ENCODE results near the gene SYCE3. TPM values are rescaled to one million over a fixed set of nuclear protein-coding genes. Genes with fewer than 3 reads are reported as not detected.

SYCE3 gene
- total and polyA plus RNA-seq, 9 donors: not detected

GRCh38 chr22:50574383-50574755 lies 11.7 kb upstream of the SYCE3 start:
- Histone ChIP-seq H3K27ac (no peak overlapping the region), H3K4me1 (ENCODE audit: insufficient read depth) (peaks cover 9% of the 10 kb centered on the region), H3K36me3 (no peaks in the 10 kb centered on the region), H3K27me3 (no peaks in the 10 kb centered on the region), H3K4me3 (no peak overlapping the region), H3K9me3 (no peaks in the 10 kb centered on the region)
- intact Hi-C loops (cut with DNase I): no loop called here
- no peak for TF ChIP-seq EP300 (IDR thresholded peaks at IDR 0.05)
- TF ChIP-seq POLR2A (IDR thresholded peaks at IDR 0.05): no peak
- DNase-seq: no peak
- 84 to 89% (median 87%) methylated on average over 11 of the region's 11 CpGs for whole genome bisulfite sequencing, 3 donors

GRCh38 chr22:50573491-50574382 lies 11.0 kb upstream of the SYCE3 start:
- TF ChIP-seq POLR2A (IDR thresholded peaks at IDR 0.05) (no peak), CTCF (IDR thresholded peaks at IDR 0.05) (no peak), EP300 (IDR thresholded peaks at IDR 0.05) (no peak)
- H3K9me3 ChIP-seq: no peaks in the 10 kb centered on the region
- WGBS, 3 donors: 80 to 87% (median 80%) methylated on average over 25 to 26 of the region's 26 CpGs
- no peak for DNase-seq
- no peak overlapping the region for H3K27ac ChIP-seq
- no peaks in the 10 kb centered on the region for H3K27me3 ChIP-seq
- H3K36me3 ChIP-seq: no peaks in the 10 kb centered on the region
- intact Hi-C loops (cut with DNase I): no loop called here
- H3K4me3 ChIP-seq: no peak overlapping the region
- peaks cover 9% of the 10 kb centered on the region for H3K4me1 ChIP-seq (ENCODE audit: insufficient read depth)

- H3K4me1 ChIP-seq (ENCODE audit: insufficient read depth): peaks cover 2% of the 10 kb centered on the region
- H3K27me3 ChIP-seq: no peaks in the 10 kb centered on the region
- no peak overlapping the region for H3K4me3 ChIP-seq
- H3K36me3 ChIP-seq: no peaks in the 10 kb centered on the region
- no peak overlapping the region for H3K27ac ChIP-seq
- 88 to 93% (median 88%) methylated on average over 11 of the region's 11 CpGs for WGBS, 3 donors
- H3K9me3 ChIP-seq: no peaks in the 10 kb centered on the region
- TF ChIP-seq POLR2A (IDR thresholded peaks at IDR 0.05) (no peak), CTCF (IDR thresholded peaks at IDR 0.05) (no peak), EP300 (IDR thresholded peaks at IDR 0.05) (no peak)
- intact Hi-C loops (cut with DNase I): no loop called here
- no peak for DNase-seq
Measured at GRCh38 chr22:50572965-50573364, 10.2 kb upstream of the SYCE3 start.

- Histone ChIP-seq H3K9me3 (no peaks in the 10 kb centered on the region), H3K4me3 (no peak overlapping the region), H3K4me1 (ENCODE audit: insufficient read depth) (no peaks in the 10 kb centered on the region), H3K27me3 (no peaks in the 10 kb centered on the region), H3K27ac (no peak overlapping the region), H3K36me3 (no peaks in the 10 kb centered on the region)
- DNase-seq: no peak
- WGBS, 3 donors: 84 to 87% (median 85%) methylated on average over 25 to 26 of the region's 26 CpGs
- intact Hi-C loops (cut with DNase I): no loop called here
- no peak for TF ChIP-seq EP300 (IDR thresholded peaks at IDR 0.05)
- no peak for TF ChIP-seq POLR2A (IDR thresholded peaks at IDR 0.05)
- TF ChIP-seq CTCF (IDR thresholded peaks at IDR 0.05): no peak
Measured at GRCh38 chr22:50571264-50572175, 8.8 kb upstream of the SYCE3 start.
